ENCODE results near the gene GPS2.

DNA sequence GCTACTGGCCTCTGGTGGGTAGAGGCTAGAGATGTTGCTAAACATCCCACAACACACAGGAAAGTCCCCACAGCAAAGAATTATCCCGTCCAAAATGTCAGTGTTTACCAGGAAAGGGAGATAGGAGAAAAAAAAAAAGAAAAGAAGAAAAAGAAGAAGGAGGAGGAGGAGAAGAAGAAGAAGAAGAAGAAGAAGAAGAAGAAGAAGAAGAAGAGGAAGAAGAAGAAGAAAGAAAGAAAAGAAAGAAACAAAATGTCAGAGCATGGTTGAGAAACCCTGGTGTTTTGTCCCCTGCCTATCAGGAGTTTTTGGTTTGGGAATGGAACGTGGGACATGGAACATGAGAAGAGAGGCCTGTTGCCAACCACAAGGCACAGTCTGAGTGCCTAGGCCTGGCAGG is 42.2 kb upstream of the GPS2 start:
- TF ChIP-seq POLR2A (IDR thresholded peaks at IDR 0.05): no peak
- TF ChIP-seq, protein P1, sequence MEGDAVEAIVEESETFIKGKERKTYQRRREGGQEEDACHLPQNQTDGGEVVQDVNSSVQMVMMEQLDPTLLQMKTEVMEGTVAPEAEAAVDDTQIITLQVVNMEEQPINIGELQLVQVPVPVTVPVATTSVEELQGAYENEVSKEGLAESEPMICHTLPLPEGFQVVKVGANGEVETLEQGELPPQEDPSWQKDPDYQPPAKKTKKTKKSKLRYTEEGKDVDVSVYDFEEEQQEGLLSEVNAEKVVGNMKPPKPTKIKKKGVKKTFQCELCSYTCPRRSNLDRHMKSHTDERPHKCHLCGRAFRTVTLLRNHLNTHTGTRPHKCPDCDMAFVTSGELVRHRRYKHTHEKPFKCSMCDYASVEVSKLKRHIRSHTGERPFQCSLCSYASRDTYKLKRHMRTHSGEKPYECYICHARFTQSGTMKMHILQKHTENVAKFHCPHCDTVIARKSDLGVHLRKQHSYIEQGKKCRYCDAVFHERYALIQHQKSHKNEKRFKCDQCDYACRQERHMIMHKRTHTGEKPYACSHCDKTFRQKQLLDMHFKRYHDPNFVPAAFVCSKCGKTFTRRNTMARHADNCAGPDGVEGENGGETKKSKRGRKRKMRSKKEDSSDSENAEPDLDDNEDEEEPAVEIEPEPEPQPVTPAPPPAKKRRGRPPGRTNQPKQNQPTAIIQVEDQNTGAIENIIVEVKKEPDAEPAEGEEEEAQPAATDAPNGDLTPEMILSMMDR (IDR thresholded peaks at IDR 0.05): no peak
